Natural killer cell treated with Interleukin-12 subunit alpha and Interleukin-12 subunit beta and Interleukin-15 and Interleukin-18, amount 100 ng/mL, for 72 hours (primary cell): ENCODE measurements around the gene DCAF8L2. TPM values are rescaled to one million over a fixed set of nuclear protein-coding genes. Genes with fewer than 3 reads are reported as not detected.
"Not testable (repeated sequence)": the region's sequence is repeated elsewhere in the genome, so short reads cannot be mapped to it uniquely, and the experiment has no call there.

Source experiments
- ATAC-seq, 2 donors: fragments of 150-1000 bp; cut with Tn5 transposase in 1 of 2; sonication (Bioruptor Pico), chemical (Tn5 transposase) in 1 of 2; 2 replicates each; pipeline ENCODE4 v1.10.0; 2021
- DNase-seq: peaks from one replicate; pipeline ENCODE4 v3.0.0; 2022; ENCODE audit warnings: low spot score
- H3K27ac Mint-ChIP-seq, 2 donors: 1 replicate in 1 of 2; 2 replicates in 1 of 2; pipeline ENCODE4 v1.8.0; 2022; ENCODE audit warnings: mixed read lengths in 2 of 2, mild to moderate bottlenecking in 1 of 2, moderate library complexity in 1 of 2
- H3K27me3 Mint-ChIP-seq, 2 donors: 1 replicate in 1 of 2; 2 replicates in 1 of 2; pipeline ENCODE4 v1.8.0; 2022; ENCODE audit warnings: mixed read lengths in 2 of 2
- H3K36me3 Mint-ChIP-seq: one replicate; pipeline ENCODE4 v1.8.0; 2022; ENCODE audit warnings: mixed read lengths
- H3K4me1 Mint-ChIP-seq, 2 donors: 1 replicate in 1 of 2; 2 replicates in 1 of 2; pipeline ENCODE4 v1.8.0; 2022; ENCODE audit warnings: low read depth in 2 of 2, mixed read lengths in 2 of 2, mild to moderate bottlenecking in 1 of 2
- H3K4me3 Mint-ChIP-seq: one replicate; pipeline ENCODE4 v1.8.0; 2022; ENCODE audit warnings: mixed read lengths
- H3K9me3 Mint-ChIP-seq: 2 replicates; pipeline ENCODE4 v1.8.0; 2022; ENCODE audit warnings: mixed read lengths
- total RNA-seq, 2 donors: library from RNA; stranded (reverse); gene quantifications; one replicate each; pipeline ENCODE4 v1.2.3, GENCODE V29; 2022

The DCAF8L2 gene
- total RNA-seq, 2 donors from 2014 or later: not detected

DNA sequence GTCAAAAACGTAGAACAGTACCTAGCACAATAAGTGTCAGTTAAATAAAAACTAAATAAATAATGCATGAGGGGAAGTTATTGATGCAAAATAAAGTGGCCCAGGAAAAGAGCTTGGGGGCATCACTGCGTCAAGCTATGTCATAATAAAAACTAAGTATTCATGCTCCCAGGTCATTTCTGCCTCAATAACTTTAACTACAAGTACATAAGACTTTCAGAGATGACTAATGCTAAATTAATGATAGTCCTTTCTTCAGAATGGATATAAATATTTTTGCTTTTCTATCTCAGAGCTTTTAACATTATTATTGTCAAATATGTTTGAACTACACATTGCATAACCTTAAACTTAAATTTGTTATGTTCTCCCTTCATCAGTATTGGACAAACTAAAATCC is 125.5 kb downstream of the DCAF8L2 start:
- Mint-ChIP-seq H3K9me3 (peaks cover 7% of the 10 kb centered on the region), H3K4me3 (no peak overlapping the region), H3K27ac (no peak overlapping the region), H3K4me1 (no peaks in the 10 kb centered on the region), H3K36me3 (no peaks in the 10 kb centered on the region), H3K27me3 (no peaks in the 10 kb centered on the region)
- DNase-seq (no peak), ATAC-seq (no peak)

- no peak overlapping the region for H3K4me3 Mint-ChIP-seq
- no peaks in the 10 kb centered on the region for H3K27me3 Mint-ChIP-seq
- DNase-seq (no peak), ATAC-seq (no peak)
- H3K4me1 Mint-ChIP-seq: no peaks in the 10 kb centered on the region
- peaks cover 9% of the 10 kb centered on the region for H3K9me3 Mint-ChIP-seq
- no peak overlapping the region for H3K27ac Mint-ChIP-seq
- H3K36me3 Mint-ChIP-seq: no peaks in the 10 kb centered on the region
Measured at GRCh38 chrX:27728291-27728690, 138.1 kb downstream of the DCAF8L2 start.

DNA sequence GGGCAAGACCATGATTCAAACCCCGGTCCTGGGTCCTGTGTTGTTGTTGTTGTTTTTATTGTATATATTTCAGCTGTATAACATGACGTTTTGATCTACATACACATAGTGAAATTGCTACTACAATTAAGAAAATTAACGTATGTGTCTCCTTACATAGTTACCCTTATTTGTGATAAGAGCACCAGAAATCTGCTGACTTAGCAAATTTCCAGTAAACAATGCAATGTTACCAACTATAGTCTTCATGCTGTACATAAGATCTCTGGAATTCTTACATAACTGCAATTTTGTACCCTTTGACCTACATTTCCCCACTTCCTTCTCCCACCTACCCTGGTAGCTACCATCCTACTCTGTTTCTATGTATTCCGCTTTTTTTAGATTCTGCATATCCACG is 141.8 kb downstream of the DCAF8L2 start:
- no peaks in the 10 kb centered on the region for H3K36me3 Mint-ChIP-seq
- DNase-seq: no peak
- H3K27me3 Mint-ChIP-seq: no peaks in the 10 kb centered on the region
- no peak overlapping the region for H3K4me3 Mint-ChIP-seq
- no peaks in the 10 kb centered on the region for H3K4me1 Mint-ChIP-seq
- H3K27ac Mint-ChIP-seq: no peak overlapping the region
- H3K9me3 Mint-ChIP-seq: peaks cover 12% of the 10 kb centered on the region
- no peak for ATAC-seq

DNA sequence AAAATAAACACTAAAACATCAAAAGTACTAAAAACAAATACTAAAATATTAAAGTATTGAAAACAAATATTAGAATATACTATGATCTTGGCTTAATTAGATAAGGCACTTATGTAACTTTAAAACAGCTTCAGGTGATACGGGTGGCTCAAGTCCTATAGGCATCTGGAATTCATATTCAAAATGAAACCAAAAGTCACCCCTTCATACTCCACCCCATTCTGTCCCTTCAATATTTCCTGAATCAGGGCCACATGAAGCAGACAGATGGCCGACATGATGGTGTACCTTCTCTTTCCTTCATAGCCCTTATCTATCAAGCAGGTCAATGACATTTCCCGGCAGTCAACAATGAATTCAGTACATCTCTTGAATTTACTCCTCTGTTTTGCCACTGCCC is 145.8 kb downstream of the DCAF8L2 start:
- Mint-ChIP-seq H3K4me1 (no peaks in the 10 kb centered on the region), H3K9me3 (peaks cover 19% of the 10 kb centered on the region), H3K4me3 (no peak overlapping the region), H3K36me3 (no peaks in the 10 kb centered on the region), H3K27ac (no peak overlapping the region), H3K27me3 (no peaks in the 10 kb centered on the region)
- DNase-seq (no peak), ATAC-seq (no peak)

DNA sequence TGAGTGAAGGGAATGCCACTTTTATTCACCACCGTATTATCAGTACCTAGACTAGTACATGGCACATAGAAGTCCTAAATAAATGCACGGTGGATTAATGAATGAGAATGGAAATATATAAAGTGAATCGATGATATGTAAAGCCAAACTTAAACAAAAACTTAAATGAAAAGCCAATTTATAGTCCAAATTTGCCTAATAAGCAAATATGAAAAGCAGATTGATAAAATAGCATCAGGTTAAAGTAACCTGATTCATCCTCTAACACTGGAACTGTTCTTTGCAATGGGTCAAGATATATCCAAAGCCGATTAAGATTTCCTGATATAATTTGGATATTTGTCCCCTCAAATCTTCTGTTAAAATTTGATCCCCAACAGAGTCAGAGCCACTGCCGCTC is 150.8 kb downstream of the DCAF8L2 start:
- Mint-ChIP-seq H3K9me3 (peaks cover 12% of the 10 kb centered on the region), H3K27ac (no peak overlapping the region)

DNA sequence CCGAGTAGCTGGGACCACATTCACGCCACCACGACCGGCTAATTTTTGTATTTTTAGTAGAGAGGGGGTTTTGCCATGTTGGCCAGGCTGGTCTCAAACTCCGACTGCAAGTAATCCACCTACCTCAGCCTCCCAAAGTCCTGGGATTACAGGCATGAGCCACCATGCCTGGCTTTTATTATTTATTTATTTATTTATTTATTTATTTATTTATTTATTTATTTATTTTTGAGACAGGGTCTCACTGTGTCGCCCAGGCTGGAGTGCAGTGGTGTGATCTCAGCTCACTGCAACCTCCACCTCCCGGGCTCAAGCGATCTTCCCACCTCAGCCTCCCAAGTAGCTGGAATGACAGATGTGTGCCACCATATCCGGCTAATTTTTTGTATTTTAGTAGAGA is 153.4 kb downstream of the DCAF8L2 start:
- not testable (repeated sequence) for H3K4me3 Mint-ChIP-seq, DNase-seq, ATAC-seq, H3K4me1 Mint-ChIP-seq, H3K36me3 Mint-ChIP-seq, H3K27me3 Mint-ChIP-seq, H3K27ac Mint-ChIP-seq
- H3K9me3 Mint-ChIP-seq: peaks cover 11% of the 10 kb centered on the region

More for the DNA sequence above, 150.8 kb downstream of the DCAF8L2 start:
- ATAC-seq: no peak
- DNase-seq: no peak
- H3K4me1 Mint-ChIP-seq: no peaks in the 10 kb centered on the region
- no peaks in the 10 kb centered on the region for H3K27me3 Mint-ChIP-seq
- no peak overlapping the region for H3K4me3 Mint-ChIP-seq
- no peaks in the 10 kb centered on the region for H3K36me3 Mint-ChIP-seq

DNA sequence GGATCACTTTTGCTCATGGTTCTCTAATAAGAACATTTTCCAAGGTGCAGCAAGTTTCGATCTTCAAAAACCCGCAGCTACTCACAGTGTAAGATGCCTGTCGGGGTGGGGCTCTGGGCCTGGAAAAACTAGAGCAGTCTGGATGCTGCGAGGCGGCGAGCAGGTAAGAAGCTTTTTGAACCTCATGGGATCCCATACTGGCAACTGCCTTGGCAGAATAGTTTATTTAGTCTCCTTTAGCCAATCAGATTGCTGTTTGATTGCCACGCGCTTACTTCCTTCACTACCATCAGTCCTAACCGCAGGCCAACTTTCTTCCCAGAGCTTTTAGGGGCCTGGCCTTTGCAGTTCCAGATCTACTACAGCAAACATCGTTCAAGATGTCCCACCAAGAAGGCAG is 156.4 kb downstream of the DCAF8L2 start:
- DNase-seq: no peak
- Mint-ChIP-seq H3K9me3 (no peaks in the 10 kb centered on the region), H3K36me3 (no peaks in the 10 kb centered on the region), H3K4me3 (no peak overlapping the region), H3K4me1 (no peaks in the 10 kb centered on the region), H3K27ac (no peak overlapping the region), H3K27me3 (no peaks in the 10 kb centered on the region)
- no peak for ATAC-seq

DNA sequence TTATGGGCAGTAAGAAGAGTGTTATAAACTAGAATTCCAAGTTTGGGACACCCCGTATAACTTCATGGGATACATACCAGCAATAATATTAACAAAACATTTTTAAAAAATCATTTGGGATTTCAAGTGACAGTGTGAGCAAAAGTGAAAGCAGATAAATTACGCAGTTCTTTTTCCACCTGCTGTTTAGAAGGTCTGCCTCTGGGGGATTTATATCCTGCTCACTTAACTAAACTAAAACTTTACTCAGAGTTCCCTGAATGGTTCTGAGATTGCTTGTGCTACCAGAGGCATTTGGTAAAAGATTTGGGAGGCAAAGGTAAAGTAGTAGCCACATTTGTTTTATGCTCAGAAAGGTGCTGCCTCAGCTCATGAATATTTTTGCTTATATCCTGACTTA is 160.2 kb downstream of the DCAF8L2 start:
- DNase-seq, H3K4me1 Mint-ChIP-seq, H3K4me3 Mint-ChIP-seq, H3K9me3 Mint-ChIP-seq, H3K27me3 Mint-ChIP-seq, ATAC-seq, H3K36me3 Mint-ChIP-seq, H3K27ac Mint-ChIP-seq: not testable (repeated sequence)

DNA sequence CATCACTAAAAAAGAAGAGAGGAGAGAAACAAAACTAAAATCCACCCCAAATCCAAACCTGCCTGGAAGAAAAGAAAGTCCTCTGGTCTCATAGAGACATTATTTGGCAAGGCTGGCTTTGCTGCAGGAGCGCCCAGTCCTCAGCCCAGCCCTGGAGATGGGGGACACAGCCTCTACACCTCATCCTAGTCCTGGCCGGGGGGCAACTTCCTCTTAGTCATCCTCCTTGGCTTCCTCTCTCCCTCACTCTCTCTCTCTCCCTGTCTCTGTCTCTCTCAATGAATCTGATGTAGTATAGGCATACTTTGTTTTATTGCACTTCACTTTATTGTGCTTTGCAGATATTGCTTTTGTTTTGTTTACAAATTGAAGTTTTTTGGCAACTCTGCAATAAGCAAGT is 161.8 kb downstream of the DCAF8L2 start:
- Mint-ChIP-seq H3K9me3 (peaks cover 13% of the 10 kb centered on the region), H3K4me1 (no peaks in the 10 kb centered on the region), H3K36me3 (peaks cover 9% of the 10 kb centered on the region), H3K4me3 (no peak overlapping the region), H3K27me3 (no peaks in the 10 kb centered on the region), H3K27ac (no peak overlapping the region)
- ATAC-seq (no peak), DNase-seq (no peak)

- H3K4me1 Mint-ChIP-seq: no peaks in the 10 kb centered on the region
- H3K9me3 Mint-ChIP-seq: peaks cover 12% of the 10 kb centered on the region
- H3K27me3 Mint-ChIP-seq: no peaks in the 10 kb centered on the region
- no peak overlapping the region for H3K27ac Mint-ChIP-seq
- no peak for ATAC-seq
- H3K4me3 Mint-ChIP-seq: no peak overlapping the region
- DNase-seq: no peak
- peaks cover 5% of the 10 kb centered on the region for H3K36me3 Mint-ChIP-seq
Measured at GRCh38 chrX:27765718-27766117, 175.6 kb downstream of the DCAF8L2 start.

- Mint-ChIP-seq H3K9me3 (peaks cover 6% of the 10 kb centered on the region), H3K4me1 (no peaks in the 10 kb centered on the region), H3K27me3 (no peaks in the 10 kb centered on the region), H3K27ac (no peak overlapping the region), H3K36me3 (no peaks in the 10 kb centered on the region), H3K4me3 (no peak overlapping the region)
- DNase-seq (no peak), ATAC-seq (no peak)
Measured at GRCh38 chrX:27767387-27767786, 177.2 kb downstream of the DCAF8L2 start.

DNA sequence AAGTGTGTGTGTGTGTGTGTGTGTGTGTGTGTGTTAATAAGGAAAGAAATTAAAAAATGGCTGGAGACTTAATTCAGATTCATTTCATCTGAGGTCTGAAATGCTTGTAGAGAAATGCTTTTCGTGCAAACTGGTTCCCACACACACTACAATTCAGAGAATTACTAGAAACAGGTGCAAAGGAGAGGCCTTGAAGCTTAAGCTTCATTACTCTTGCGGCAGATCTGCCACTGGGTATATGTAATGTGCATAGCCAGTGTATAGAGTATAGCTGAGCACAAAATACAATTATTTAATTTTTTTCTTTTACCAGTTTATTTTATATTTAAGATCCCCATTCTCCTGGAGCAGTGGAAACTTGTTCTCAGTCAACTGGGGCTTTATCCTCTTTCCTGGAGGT is 185.8 kb downstream of the DCAF8L2 start:
- no peaks in the 10 kb centered on the region for H3K36me3 Mint-ChIP-seq
- H3K27ac Mint-ChIP-seq: no peak overlapping the region
- no peak overlapping the region for H3K4me3 Mint-ChIP-seq
- H3K9me3 Mint-ChIP-seq: no peaks in the 10 kb centered on the region
- no peaks in the 10 kb centered on the region for H3K27me3 Mint-ChIP-seq
- ATAC-seq (no peak), DNase-seq (no peak)
- H3K4me1 Mint-ChIP-seq: no peaks in the 10 kb centered on the region

- no peak for ATAC-seq
- H3K4me1 Mint-ChIP-seq: no peaks in the 10 kb centered on the region
Measured at GRCh38 chrX:27796640-27797257, 206.6 kb downstream of the DCAF8L2 start.

GRCh38 chrX:27797575-27797974 is 207.4 kb downstream of the DCAF8L2 start:
- H3K4me1 Mint-ChIP-seq: no peaks in the 10 kb centered on the region
- no peak overlapping the region for H3K4me3 Mint-ChIP-seq
- no peak overlapping the region for H3K27ac Mint-ChIP-seq
- ATAC-seq: no peak
- no peak for DNase-seq
- H3K27me3 Mint-ChIP-seq: no peaks in the 10 kb centered on the region
- H3K36me3 Mint-ChIP-seq: no peaks in the 10 kb centered on the region
- peaks cover 4% of the 10 kb centered on the region for H3K9me3 Mint-ChIP-seq

More at GRCh38 chrX:27796640-27797257, 206.6 kb downstream of the DCAF8L2 start:
- Mint-ChIP-seq H3K27ac (no peak overlapping the region), H3K4me3 (no peak overlapping the region), H3K36me3 (no peaks in the 10 kb centered on the region), H3K27me3 (no peaks in the 10 kb centered on the region), H3K9me3 (no peaks in the 10 kb centered on the region)
- DNase-seq: no peak
